GM21447 (cell line): Measurements from ENCODE around the gene KRR1.
A peak's percentile ranks its signal among the peaks of the same experiment; 100 is the strongest.

Experiments
- ATAC-seq: cut with Tn5 transposase; IDR thresholded peaks from one replicate; pipeline ENCODE4 v1.9.1; 2021; ENCODE audit not compliant: unreplicated experiment

KRR1 gene

DNA sequence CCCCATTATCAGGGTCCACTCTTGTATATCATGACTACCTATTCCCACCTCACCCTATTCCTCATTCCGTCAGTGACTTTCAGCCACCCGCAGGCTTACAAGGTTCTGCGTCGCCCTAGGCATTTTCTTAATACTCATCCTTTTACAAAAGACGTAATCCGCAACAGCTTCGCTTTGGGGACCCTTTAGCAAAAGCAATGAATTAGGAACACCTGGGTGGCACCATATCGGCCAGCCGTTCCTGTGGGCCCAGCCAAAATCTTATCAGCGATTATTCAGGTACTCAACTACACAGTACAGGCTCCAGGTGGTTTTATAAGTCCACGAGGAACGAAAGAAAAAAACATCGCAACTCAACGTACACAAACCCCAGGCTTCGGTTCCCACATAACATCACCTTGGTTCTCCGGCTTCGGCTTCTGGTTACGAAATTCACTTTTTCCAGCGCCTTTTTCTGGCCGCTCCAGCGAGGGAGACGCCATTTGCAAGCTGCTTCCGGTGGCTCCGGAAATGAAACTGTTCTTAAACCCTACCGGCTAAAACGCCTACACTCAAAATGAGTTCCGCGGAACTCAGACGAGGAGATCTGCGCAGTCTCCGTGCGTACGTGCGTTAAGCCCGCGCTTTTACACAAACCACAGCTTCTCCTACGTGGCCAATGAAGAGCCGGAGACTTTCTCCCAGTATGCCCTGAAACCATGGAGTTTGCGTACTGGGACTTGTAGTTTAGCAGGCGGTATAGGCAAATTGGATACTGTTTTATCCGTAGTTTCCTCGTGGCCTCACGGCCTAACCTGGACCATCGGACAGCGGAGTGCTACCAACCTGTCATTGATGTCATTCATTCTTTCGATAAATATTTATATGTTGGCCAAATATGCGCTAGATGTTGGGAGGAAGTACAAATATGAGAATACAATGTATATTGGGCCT lies at the start of gene KRR1:
Gene KRR1, minus strand, starts transcription at position 494 of the 933 bp plus-strand sequence. Its CDS starts 12 bp downstream, at position 482.
- peak; percentile 95 for ATAC-seq

DNA sequence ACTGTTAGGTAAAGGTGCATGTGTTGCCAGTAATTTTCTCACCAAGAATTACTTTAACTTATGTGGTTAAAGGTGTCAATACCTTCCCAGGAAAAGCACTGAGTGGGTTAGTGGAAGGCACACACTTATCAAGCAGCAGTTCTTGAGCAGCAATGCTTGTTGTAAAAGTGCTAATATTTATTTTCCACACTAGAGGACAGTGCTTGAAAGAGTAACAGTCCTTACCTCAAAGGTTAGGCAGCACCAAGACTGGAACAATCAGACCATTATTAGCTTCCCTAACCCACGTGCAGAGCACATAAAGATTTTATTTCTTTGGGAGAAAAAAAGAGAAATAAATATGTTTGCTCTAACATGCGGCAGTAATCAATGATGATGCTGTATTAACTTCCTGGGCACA lies 48.8 kb upstream of the KRR1 start:
- ATAC-seq, result no peak

DNA sequence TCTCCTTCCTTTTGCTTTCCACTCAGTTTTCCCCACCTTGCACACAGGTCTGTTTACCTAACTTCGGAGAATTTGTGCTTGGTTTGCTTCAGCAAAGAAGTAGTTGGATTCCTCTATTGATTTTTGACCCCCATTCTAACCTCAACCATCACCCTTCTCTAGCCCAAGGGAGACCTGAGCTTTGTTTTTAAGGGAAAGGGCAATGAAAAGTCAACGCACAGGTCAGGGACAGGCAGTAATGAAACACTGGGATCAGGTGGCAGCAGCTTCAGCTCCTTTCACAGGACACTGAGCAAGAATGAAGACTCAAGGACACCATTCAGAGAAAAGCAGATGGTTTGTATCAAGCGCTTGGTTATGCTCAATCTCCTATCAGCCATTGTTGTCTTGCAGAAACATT lies 46.9 kb upstream of the KRR1 start:
- no peak for ATAC-seq

DNA sequence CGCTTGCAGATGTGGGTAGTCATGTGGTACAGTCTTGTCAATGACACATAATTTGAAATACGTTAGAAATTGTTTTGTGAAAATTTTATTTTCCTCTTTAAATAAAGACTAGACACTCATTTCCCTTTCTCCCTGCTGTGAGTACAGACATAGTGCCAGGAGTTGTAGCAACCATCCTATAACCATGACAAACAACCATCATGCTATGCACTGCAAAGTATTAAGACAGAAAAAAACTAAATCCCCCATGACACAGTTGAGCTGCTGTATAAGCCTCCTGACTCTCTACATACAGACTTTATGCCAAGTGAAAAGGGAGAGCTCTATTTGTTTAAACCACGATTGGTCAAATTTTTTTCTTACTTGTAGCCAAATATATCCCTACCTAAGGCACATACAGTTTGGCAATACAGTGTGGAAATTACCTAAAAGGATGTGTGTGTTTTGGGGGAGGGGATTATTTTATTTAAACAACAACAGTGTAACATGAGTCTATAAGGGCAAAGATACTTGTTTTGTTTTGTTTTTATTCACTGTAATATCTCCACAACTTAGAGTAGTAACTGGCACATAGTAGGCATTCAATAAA lies 45.0 kb upstream of the KRR1 start:
- no peak for ATAC-seq

DNA sequence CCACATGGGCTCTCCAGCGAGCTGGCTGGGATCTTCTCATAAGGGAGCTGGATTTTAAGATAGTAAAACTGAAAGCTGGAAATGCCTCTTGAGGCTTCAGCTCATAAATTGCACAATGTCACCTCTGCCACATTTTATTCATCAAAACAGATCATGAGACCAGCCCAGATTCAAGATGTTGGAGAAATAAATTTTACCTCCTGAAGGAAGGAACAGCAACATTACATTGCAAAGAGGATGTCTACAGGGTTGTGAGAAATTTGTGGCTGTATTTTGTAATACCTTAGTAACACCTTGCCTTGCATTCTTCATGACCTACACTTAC lies 43.1 kb upstream of the KRR1 start:
- ATAC-seq, result no peak

- no peak for ATAC-seq
Observed at GRCh38 chr12:75553836-75554555, 42.6 kb upstream of the KRR1 start.

DNA sequence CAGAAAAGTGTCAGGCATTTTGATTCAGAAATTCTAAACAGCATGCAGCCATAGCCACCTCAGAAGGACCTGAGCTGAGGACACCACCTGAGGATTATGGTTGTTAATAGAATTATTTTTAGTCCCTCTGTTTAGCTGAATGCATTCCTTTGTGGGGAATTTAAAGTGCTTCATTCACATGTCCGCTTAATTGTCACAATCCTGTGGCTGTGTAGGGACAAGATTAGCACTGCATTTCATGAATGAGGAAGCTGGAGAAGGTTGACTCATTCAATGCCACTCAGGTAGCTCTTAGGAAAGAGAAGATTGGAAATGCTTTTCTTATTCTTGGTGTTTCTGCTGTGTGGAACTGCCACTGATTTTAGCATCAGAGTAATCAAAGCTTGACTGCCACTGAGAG lies 42.0 kb upstream of the KRR1 start:
- no peak for ATAC-seq

- ATAC-seq, result no peak
Observed at GRCh38 chr12:75551477-75551876, 40.1 kb upstream of the KRR1 start.

GRCh38 chr12:75550401-75551240 lies 39.2 kb upstream of the KRR1 start:
- ATAC-seq, result no peak

- ATAC-seq, result no peak
Observed at GRCh38 chr12:75549989-75550388, 38.6 kb upstream of the KRR1 start.

- no peak for ATAC-seq
Observed at GRCh38 chr12:75548879-75549278, 37.5 kb upstream of the KRR1 start.

DNA sequence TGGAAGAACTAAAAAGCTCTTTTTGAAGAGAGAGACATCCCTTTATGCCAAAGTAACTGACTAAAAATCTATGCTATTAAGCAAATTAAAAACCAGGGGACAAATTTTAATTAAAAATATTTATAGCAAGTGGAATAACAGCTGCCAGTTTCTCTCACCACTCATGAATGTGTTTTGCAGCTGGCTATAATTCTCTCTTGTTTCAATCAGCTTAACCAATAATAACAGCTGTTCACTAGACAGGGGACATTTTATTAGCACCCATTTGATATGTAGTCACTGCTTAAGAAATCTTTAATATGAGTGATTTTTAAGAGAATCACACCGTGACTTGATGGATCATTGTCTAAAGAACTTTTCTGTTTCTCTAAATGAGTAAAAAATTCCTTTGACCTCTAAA lies 34.2 kb upstream of the KRR1 start:
- no peak for ATAC-seq

DNA sequence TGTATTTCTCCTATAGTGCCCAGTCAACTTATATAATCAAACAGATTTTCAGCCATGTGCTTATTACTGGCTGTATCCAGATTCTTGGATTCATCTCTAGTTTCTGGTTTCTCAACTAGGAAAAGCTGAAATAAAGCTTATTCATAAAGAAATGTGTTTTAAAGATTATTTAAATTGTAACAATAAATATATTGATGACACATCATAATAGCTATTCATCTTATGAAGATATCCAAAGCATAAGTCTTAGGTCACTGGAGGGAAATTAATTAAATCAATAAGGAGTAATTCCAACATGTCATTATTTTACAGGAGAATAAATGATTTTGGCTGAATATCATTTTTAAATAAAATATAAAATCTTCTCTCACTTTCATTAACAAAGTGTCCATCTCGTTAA lies 32.1 kb upstream of the KRR1 start:
- no peak for ATAC-seq

- ATAC-seq, result no peak
Observed at GRCh38 chr12:75542942-75543341, 31.5 kb upstream of the KRR1 start.

DNA sequence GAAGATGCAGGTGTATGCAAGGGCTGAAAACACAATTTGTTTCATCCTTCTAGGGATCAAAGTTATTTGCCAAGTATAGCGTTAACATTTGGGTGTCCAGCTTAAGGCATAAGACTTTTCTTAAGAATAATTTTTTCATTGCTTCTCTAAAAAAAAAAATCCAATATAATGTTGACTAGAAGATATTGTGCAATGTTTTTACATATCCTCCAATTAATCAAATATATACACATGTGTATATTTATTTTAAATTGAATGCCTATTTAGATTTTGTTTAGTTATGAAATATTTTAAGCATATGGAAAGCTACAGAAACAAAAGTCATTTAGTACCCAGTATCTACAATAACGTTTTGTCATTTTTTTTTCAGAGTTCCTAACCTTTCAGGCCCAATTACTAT lies 28.5 kb upstream of the KRR1 start:
- no peak for ATAC-seq

GRCh38 chr12:75533239-75533638 lies 21.8 kb upstream of the KRR1 start:
- ATAC-seq, result no peak

- ATAC-seq, result no peak
Observed at GRCh38 chr12:75529826-75530225, 18.4 kb upstream of the KRR1 start.

GRCh38 chr12:75529316-75529715 lies 17.9 kb upstream of the KRR1 start:
- no peak for ATAC-seq

GRCh38 chr12:75528692-75529091 lies 17.3 kb upstream of the KRR1 start:
- no peak for ATAC-seq

- ATAC-seq, result no peak
Observed at GRCh38 chr12:75528272-75528671, 16.9 kb upstream of the KRR1 start.
